Activated CD4-positive, alpha-beta T cell treated with anti-CD3 and anti-CD28 coated beads, Interleukin-2, Interleukin-6, amounts not matched to agents 100 ng/mL and 50 ng/mL, durations not matched to agents 16 hours and 8 hours (primary cell): Measurements from ENCODE around the gene TFB1M.
"Not testable (repeated sequence)": the region's sequence is repeated elsewhere in the genome, so short reads cannot be mapped to it uniquely, and the experiment has no call there.

Experiments used
- DNase-seq: peaks from one replicate; pipeline ENCODE4 v3.0.0-alpha.2; 2020

Gene TFB1M

DNA sequence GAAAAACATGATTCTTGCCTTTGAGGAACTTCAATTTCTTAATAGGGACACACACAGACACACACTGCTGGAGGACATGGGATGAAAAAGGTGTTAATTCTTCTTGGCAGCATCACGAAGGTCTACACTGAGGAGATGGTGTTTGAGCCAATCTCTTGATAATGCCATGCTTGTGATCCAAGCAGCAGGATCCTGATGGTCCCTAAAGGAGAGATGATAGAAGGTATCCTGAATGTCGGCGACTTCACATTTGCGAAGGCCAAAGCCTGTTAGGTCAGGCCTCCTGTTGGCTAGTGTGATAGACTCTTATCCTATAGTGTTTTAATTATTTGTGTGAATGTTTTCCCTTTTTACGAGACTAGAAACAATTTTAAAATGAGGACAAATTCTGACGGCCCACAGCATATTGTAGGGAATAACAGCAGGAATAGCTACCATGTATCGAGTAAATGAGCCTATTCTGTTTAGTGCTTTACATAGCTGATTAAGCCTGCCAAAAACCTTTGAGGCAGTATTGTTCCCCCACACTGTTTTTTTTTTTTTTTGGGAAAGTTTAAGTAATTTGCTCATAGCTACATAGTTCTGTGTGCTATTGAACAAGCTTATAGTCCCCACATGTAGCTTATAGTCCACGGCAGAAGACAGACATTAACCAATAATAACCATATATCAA lies 15.3 kb upstream of the TFB1M start:
- no peak for DNase-seq

DNA sequence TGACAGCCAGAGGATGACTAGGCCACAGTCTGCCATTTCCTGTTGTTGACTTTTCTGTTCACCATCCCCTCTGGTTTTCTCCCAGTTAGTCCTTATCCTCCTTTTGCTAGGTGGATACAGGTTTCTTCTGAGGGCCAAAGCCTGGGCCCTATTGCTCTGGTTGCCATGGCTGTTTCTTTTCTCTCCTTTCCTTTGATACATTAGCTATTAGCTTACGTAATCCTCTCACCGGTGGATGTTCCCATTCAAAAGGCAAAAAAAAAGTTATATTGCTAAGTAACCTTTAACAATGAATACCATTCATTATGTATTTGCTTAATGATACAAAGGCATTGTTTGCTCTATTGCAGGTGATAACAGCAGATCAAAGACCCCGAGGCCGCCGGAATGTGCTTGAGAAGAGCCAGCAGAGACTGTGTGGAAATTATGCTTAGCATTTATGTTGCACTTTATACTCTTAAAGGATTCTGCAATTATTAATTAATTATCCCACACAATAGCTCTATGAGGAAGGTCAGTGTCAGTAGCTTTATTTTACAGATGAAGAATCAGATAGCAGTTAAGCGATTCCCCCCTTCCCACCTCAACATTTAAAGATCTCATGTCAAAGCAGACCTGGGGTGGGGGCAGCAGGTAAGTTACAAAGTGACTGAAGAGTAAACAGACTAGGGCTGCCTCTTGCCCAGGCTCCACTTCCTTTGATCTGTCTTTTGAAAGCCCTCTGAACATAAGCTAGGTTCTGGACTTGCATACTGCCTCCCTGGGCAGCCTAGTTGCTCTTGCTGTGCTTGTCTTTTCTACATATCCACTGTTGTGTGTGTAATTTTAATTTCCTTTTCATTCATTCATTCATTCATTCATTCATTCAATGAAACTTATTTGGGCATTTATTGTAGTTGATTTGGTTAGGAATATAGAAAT lies 14.5 kb upstream of the TFB1M start:
- no peak for DNase-seq

DNA sequence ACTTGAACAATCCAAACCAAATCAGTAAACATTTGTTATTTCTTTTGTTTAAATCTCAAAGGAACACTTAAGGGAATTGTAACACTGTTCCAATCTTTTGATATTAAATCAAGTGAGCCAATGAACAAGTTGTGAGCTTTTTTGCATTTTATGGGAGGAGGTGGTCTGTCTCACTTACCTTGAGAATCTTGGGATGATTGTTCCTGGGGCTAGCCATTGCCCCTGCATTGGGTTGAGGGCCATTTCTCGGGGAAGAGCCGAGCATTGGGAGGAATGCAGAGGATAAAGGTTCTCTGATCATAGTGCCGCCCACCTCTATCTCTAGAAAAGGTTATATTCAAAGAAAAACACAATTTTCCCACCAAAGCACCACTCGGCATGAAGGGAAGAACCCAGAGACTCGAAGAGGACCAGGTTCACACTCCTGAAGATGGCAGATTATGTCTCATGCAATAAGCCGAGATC lies 13.8 kb upstream of the TFB1M start:
- DNase-seq, result no peak

DNA sequence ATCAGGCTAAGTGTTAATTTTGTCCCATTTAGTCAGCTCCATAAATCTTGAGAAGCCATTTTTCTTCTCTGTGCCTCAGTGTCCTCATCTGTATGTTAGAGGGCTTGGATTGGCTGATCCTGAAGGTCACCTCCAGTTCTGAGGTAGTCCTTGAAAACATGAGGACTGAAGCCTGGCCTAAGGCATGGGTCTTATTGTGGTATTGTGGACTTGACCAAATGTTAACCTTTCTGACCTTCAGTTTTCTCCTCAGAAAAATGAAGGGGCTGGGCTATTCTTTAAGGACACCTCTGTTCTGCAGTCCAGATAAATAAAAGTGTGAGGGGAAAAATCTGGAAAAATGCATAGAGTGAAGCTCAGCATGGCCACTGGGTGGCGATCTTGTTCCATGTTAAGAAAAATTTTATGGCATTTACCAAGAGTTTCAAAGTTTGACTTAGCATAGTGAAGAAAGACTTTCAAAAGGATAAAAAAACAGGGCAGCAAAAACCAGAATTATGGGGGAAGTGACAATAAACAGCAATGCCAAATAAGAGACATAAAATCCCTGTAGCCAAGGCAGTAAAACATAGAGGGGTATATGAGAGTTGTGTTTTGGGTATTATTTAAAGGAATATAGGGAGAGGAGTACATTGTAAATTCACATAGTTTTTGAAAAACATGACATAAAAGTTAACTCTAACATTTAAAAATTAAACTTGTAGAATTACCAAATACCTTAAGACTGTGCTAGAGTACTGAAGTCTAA lies 13.2 kb upstream of the TFB1M start:
- DNase-seq, result peak; percentile 66

DNA sequence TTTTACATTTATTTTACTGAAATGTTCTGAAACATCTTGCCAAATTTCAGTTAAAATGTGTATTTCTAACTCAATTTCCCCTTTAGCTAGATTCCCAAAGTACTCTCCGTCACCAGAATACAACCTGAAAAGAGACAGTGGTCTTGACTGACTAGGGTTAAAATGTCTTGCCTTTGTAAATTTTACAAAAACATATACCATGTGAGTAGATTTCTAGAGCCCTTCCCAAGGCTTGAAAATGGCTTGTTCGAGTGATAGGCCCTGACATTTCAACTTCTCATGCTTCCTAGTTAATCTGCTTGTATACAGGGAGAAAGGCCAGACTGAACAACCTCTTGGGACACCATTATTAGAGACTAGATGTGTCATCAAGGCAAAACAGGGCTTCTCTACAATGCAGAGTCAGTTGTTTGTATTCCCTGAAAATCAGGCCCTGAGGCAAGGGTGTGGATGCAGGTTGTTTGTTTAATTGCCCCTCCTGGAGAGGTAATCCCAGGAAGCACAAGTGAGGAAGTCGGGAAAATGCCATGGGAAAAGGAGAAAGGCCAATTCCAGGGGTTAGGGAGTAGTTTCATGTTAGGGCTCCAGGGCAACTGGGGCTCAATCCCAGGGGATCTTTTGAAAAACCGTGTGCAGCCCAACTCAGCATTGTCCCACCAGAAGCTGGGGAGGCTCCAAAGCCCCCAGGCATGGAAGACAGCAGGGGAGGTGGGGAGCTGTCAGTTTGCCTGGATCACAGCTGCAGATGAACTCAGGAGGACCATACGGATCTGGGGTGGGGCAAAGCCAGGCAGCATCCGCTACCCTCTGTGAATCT lies 11.6 kb upstream of the TFB1M start:
- no peak for DNase-seq

DNA sequence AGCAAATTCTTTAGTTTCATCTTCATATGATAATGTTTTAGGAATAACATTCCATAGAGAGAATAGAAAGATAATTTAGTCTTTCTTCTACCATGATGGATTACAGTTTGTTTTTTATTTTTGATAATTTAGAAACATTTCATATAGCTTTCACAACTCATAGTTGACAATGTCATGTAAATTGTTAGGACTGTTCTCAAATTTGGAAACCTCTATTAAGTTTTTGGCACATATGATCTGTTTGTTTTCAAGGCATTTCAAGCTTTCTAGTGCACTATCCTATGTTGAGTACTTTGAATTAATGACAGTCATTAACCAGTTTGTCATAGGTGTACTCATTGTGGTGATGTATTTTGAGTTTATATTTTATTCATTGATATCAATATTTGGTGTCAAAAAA lies 10.7 kb upstream of the TFB1M start:
- no peak for DNase-seq

DNA sequence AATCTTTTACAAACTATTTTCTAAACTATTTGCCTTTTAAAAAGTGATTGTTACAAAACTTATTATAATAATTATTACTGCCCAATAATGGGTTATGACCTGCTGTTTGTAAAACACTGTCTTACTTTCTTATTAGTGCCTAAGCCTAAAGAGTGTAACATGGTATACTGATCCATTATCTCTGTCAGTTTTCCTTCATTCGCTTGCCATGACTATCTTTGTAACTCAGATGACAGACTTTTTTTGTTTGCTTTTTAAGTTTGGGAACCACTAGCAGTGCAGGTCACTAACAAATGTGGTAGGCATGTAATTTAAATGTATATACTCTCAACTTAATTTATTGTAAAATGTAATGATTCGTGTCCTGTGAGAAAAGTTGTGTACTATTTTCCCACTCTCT lies 9.9 kb upstream of the TFB1M start:
- no peak for DNase-seq

DNA sequence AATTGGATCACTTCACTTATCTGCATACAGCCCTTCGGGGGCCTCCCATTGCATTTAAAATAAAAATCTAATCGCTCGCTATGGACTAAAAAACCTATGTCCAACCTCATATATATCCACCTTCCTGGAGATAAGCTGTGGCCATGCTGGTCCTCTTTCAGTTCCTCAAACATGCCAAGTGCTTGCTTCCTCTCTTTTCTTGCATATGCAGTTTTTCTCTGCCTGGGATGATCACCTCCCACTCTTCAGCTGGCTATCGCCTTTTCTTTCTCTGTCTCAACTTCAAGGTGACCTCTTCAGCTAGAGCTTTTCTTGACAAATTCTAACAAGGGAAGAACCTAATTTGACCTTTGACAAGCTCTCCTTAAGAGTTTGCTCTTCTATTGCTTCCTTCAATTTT lies 5.6 kb upstream of the TFB1M start:
- DNase-seq, result no peak

DNA sequence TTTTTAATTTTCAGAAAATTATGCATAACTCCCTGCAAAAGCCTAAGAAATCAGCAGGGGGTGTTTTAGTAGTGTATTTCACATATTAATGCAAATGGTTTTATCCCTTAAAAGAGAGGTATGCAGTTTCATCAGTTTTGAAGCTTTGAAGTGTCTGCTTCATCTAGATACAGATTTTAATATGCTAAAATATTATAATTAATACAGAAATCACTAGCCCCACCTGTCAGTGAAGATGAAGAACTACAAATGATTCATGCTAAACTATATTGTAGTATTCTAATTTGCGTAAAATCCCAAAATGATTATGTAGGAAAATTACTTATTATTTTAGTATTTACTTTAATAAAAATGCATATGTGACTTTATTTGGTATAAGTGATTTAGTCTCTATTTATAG lies 2.9 kb upstream of the TFB1M start:
- DNase-seq, result no peak

DNA sequence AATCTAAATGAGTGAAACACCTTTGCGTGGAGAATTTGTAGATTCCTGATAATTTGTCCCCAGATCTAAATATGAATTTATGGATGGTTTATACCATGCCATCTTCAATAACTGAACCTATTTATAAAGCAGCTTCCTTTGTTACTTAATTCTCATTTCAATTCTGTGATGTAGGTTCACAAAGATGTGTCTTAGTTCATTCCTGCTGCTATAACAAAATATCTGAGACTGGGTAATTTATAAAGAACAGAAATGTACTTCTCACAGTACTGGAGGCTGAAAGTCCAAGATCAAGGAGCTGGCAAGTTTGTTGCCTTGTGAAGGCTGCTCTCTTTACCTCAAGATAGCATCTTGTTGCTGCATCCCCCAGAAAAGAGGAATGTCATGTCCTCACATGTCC lies 2.1 kb upstream of the TFB1M start:
- no peak for DNase-seq

DNA sequence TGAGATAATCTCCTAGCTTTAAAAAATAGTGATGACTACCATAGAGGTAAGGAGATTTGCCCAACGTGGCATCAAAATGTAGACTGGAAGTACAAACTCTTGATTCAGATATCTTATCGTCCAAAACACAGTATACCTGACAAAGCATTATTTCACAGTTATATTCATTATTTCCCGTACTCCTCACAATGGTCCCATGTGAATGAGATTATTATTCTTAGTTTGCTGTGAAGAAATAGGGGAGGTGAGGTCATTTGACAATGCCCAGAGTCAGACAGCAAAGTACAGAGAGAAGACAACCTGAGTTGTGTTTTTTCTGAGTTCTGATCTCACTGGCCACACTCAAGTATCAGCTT lies 1.2 kb upstream of the TFB1M start:
- DNase-seq, result no peak

DNA sequence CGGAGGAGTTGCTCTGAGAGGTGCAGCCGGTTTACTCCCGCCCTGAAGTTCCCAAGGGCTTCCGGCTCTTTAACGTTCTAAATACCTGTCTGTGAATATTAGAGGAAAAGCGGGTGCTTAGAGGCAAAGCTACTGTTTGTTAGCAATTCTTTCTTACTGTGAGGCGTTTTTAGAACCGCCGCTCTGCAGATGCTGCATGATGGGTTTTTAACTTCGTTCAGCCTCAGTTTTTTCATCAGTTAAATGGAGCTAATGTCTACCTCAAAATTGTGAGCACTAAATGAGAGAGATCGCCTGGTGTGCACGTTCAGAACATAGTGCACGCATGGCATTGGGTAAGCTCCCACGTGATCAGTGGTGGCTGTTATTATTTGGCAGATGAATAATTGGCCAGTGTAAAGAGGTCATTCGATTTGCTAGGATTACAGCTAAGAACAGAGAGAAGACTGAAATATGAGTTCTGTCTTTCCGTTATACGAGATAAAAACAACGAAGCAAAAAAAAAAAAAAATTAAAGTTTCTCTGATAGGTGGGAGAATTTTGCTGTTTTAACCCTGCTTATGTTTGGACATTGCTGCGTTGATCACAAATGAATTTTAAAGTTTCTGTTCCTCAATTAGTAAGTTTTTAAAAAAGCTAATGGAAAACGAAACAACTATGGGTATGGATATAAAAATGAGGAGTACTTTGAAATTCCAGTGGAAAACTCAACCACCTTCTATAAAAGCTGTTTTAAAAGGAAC lies 660 bp upstream of the TFB1M start:
- DNase-seq, result peak; percentile 85

DNA sequence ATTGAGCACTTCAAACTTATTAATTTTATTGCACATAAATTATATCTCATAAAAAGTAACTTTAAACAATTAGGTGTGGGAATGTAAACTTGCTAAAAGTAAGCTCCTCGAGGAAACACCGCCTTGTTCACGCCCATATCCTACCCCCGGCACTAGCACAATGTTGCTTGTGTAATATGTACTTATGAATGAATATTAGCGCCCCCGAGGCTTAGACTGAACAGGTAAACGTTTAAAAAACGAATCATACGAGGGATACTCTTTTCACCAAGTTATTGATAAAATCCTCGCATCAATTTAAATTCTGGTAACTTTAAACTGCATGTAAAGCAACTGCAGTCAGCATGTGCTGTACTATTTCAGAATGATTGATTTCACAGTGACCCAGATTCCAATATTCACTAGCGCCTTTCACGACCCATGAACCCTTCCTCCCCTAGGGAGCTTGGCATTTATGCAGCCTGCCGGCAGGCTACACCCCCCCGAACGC lies 637 bp downstream of the TFB1M start:
- peak; percentile 28 for DNase-seq

DNA sequence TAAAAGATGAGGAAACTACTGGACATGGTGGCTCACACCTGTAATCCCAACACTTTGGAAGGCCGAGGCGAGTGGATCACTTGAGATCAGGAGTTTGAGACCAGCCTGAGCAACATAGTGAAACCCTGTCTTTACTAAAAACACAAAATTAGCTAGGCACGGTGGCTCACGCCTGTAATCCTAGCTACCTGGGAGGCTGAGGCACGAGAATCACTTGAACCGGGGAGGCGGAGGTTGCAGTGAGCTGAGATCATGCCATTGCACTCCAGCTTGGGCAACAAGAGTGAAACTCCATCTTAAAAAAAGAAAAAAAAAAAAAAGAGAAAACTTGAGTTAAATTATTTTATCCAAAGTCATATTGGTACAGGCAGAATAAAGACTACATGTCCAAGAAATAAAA lies 1.3 kb downstream of the TFB1M start:
- DNase-seq, result not testable (repeated sequence)

DNA sequence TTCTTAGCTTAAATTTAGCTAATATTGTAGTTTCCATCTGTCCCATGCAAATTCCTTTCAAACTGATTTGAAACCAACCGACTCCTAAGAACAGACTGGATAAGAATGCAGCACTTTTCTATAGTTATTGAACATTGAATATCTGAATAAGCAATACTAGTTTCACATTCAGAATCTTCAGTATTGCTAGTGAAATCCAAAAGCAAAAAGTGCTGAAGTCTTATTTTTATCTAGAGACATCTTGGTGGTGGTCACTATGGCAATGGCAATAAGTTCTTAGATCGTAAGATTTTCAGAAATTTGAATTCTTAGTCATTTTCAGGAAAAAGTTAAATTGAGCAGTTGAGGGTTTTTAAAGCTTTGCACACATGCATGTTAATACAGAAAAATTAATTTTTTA lies 2.7 kb downstream of the TFB1M start:
- no peak for DNase-seq

DNA sequence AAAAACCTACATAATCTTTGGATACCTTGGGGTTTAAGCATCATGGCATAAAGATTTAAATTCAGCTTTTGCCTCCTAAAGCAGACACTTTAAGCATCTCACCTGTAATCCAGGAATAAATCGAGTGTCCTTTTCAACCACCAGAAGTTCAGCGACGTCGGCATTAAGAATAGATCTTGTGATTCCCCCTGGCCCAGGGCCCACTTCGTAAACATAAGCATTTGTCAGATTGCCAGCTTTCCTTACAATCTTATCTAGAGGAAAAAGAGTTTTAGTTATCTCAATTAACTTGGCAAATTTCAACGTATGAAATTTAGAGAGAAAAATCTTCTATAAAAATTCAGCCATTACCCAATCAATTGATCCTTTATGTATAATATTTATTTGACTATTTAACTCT lies 3.2 kb downstream of the TFB1M start:
- DNase-seq, result no peak

DNA sequence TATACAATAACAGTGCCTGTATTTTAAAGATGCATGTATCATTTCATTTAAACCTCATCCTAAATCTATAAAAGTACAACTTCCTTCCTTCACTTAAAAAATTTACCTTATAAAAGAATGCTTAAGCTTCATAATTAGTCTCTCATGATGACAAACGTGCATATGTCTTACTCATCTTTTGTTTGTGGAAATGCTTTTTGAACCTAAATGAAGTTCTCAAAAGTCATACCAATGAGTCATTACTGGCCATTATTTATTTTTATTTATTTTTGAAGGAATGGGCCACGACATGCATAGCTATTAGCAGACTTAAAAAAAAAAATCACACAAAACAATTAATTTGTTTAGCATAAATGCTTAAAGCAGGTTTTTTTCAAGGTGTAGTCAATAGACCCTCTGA lies 3.7 kb downstream of the TFB1M start:
- DNase-seq, result no peak

DNA sequence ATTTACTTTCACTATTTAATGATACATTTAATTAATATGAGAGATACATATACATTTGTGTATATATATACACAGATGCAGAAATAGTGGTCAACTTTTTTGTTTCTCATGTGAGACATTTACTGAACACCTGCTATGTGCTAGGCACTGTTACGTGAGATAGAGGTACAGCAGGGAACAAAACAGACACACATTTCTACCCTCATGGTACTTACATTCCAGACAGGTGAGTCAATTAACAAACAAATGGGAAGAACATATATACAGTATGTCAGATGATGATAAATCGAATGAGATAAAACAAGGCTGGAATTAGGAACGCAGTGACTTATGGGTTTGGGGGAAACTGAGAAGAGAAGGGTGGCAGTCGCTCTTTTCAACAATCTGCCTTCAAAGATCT lies 5.1 kb downstream of the TFB1M start:
- DNase-seq, result no peak

DNA sequence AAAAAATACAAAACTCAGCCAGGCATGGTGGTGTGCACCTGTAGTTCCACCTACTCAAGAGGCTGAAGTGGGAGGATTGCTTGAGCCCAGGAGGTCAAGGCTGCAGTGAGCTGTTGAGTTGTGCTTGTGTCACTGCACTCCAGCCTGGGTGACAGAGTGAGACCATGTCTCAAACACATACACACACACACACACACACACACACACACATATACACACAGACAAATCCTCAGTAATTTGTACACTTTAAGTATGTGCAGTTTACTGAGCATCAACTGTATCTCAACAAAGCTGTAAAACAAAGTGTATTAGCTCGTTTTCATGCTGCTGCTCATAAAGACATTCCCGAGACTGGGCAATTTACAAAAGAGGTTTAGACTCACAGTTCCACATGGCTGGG lies 7.3 kb downstream of the TFB1M start:
- no peak for DNase-seq

DNA sequence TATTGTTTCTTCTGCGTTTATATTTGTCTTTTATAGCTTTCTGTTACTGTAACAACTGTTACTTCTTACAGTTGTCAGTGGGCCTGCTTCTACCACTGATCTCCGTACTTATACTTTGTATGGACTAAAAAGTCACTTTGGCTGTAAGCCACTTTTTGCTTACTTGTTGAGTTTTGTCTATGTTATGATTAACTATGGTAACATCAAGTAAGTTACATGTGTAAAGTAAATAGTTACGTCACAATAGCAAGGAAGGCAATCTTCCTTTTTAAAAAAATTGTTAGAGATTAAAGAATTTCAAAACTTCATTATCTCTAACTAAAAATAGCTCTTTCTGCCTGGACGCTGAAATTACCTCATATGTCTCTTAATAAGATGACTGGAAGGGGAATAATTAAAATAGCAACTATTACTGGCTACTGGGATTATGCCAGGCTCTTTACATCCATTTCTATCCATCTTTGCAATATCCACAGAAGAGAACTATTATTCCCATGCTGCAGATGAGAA lies 10.9 kb downstream of the TFB1M start:
- DNase-seq, result no peak

DNA sequence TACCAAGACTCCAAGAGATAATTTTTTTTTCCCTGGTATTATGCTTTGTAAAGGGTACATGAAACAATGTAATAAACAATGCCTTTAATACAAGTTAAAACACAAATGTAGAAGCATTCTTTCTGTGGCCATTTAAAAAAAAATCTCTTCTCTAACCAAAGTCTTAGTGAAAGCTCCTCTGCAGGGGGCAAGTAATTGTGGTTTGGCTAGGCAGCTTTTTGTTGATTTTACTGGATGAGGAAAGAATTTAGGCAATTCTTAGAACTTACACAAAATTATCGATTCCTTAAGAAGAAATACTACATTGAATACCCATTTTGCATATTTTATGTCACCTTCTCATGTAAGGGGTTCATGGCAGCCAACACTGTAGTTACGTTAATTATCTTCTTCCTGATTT lies 12.4 kb downstream of the TFB1M start:
- no peak for DNase-seq

DNA sequence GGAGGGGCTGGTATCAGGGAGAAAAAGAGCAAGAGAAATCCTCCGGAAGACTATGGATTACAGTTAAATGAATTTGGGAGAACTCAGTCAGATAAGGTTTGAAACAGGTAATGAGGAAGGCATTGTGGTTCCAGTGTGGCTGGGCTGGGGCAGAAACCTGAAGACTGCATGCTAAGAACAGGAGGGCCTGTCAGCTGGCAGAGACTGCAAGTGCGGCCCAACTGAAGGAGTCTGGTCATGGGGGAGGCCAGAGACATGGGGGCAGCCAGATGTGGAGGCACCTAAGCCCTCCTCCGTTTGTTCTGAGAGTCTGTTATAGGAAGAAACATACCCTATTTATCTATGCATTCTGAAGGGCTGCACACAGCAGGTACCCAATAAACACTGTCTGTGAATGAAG lies 16.6 kb downstream of the TFB1M start:
- DNase-seq, result no peak
